Loucy (cell line): ENCODE data around the gene PTTG1IP.

Source experiments
- CTCF ChIP-seq: fragments of 200-600 bp; sonication (generic); conservative IDR thresholded peaks from 2 replicates; pipeline ENCODE4 v1.5.1; 2014; ENCODE audit warnings: mild to moderate bottlenecking, antibody characterized with exemption, low read length
- EZH2phosphoT487 ChIP-seq: fragments of 200-600 bp; IDR thresholded peaks from 2 replicates; pipeline ENCODE4 v1.6.1; 2018; ENCODE audit warnings: antibody characterized with exemption, mild to moderate bottlenecking, moderate library complexity, borderline replicate concordance

- TF ChIP-seq CTCF: no peak
- no peak for TF ChIP-seq EZH2phosphoT487
Measured at GRCh38 chr21:44916965-44917364, 43.5 kb upstream of the PTTG1IP start.
